Karpas-422 (cell line): Measurements from ENCODE around the gene ZXDC. TPM values are rescaled to one million over a fixed set of nuclear protein-coding genes. Genes with fewer than 3 reads are reported as not detected.

Source experiments
- DNase-seq: peaks from one replicate; pipeline ENCODE4 v3.0.0-alpha.2; 2015
- H2AFZ ChIP-seq: fragments of 200-600 bp; sonication (generic); 2 replicates; pipeline ENCODE4 v1.6.1; 2014; ENCODE audit warnings: antibody characterized with exemption, low read length, mixed read lengths
- H3K27ac ChIP-seq: fragments of 200-600 bp; sonication (generic); 2 replicates; pipeline ENCODE4 v1.5.1; 2014; ENCODE audit warnings: mild to moderate bottlenecking, low read length, moderate library complexity
- H3K27me3 ChIP-seq: fragments of 200-600 bp; sonication (generic); 2 replicates; pipeline ENCODE4 v1.6.1; 2014; ENCODE audit warnings: low read length, mixed read lengths
- H3K36me3 ChIP-seq: fragments of 200-600 bp; sonication (generic); 2 replicates; pipeline ENCODE4 v1.6.1; 2014; ENCODE audit warnings: low read length, mixed read lengths; ENCODE audit not compliant: insufficient read depth
- H3K4me1 ChIP-seq: fragments of 200-600 bp; sonication (generic); 2 replicates; pipeline ENCODE4 v1.6.1; 2014; ENCODE audit warnings: mild to moderate bottlenecking, low read length, mixed read lengths
- H3K4me2 ChIP-seq: fragments of 200-600 bp; sonication (generic); 2 replicates; pipeline ENCODE4 v1.6.1; 2014; ENCODE audit warnings: low read length, low read depth, mild to moderate bottlenecking; ENCODE audit not compliant: poor library complexity, severe bottlenecking
- H3K4me3 ChIP-seq: fragments of 200-600 bp; sonication (generic); 2 replicates; pipeline ENCODE4 v1.5.1; 2014; ENCODE audit warnings: mild to moderate bottlenecking, antibody characterized with exemption, low read length, mixed read lengths
- H3K79me2 ChIP-seq: fragments of 200-600 bp; sonication (generic); 2 replicates; pipeline ENCODE4 v1.6.1; 2014; ENCODE audit warnings: mild to moderate bottlenecking, low read length, mixed read lengths
- H3K9ac ChIP-seq: fragments of 200-600 bp; sonication (generic); 2 replicates; pipeline ENCODE4 v1.6.0; 2014; ENCODE audit warnings: low read length
- H3K9me2 ChIP-seq: fragments of 200-600 bp; sonication (generic), shearing (Covaris generic); replicated peaks from 2 replicates; pipeline ENCODE4 v1.6.0; 2014; ENCODE audit warnings: mild to moderate bottlenecking, low read length, moderate library complexity; ENCODE audit not compliant: insufficient read depth
- H3K9me3 ChIP-seq: fragments of 300-700, 200-600 bp; sonication (generic); 2 replicates; pipeline ENCODE4 v1.6.1; 2014; ENCODE audit warnings: low read length, mixed read lengths
- H4K20me1 ChIP-seq: fragments of 200-600 bp; sonication (generic); 2 replicates; pipeline ENCODE4 v1.6.1; 2014; ENCODE audit warnings: mild to moderate bottlenecking, antibody characterized with exemption, low read length, low read depth; ENCODE audit not compliant: insufficient read depth
- total RNA-seq: library from RNA; depleted of rRNA; stranded (reverse); fragments of >200 nt; shearing (Covaris generic); gene quantifications from 2 replicates; pipeline ENCODE4 v1.2.3, GENCODE V29; 2014; ENCODE audit warnings: low replicate concordance

The ZXDC gene
- total RNA-seq, 1 experiment from 2014 or later, result 18.9 TPM

GRCh38 chr3:126488886-126489569 is 13.3 kb upstream of the ZXDC start:
- no peak overlapping the region for H3K4me3 ChIP-seq
- H4K20me1 ChIP-seq, result no peaks in the 10 kb centered on the region
- H3K79me2 ChIP-seq, result no peaks in the 10 kb centered on the region
- no peaks in the 10 kb centered on the region for H3K27me3 ChIP-seq
- no peaks in the 10 kb centered on the region for H3K36me3 ChIP-seq
- DNase-seq, result no peak
- no peak overlapping the region for H3K27ac ChIP-seq
- H3K9me3 ChIP-seq, result no peaks in the 10 kb centered on the region
- no peaks in the 10 kb centered on the region for H3K4me1 ChIP-seq
- H3K4me2 ChIP-seq, result no peak overlapping the region
- H3K9ac ChIP-seq, result no peak overlapping the region
- no peaks in the 10 kb centered on the region for H3K9me2 ChIP-seq
- no peak overlapping the region for H2AFZ ChIP-seq

GRCh38 chr3:126488185-126488584 is 12.5 kb upstream of the ZXDC start:
- Histone ChIP-seq H3K79me2 (no peaks in the 10 kb centered on the region), H3K9ac (no peak overlapping the region), H3K9me3 (no peaks in the 10 kb centered on the region), H2AFZ (no peak overlapping the region), H3K27me3 (no peaks in the 10 kb centered on the region), H4K20me1 (no peaks in the 10 kb centered on the region), H3K36me3 (no peaks in the 10 kb centered on the region), H3K4me3 (no peak overlapping the region), H3K4me2 (no peak overlapping the region), H3K4me1 (no peaks in the 10 kb centered on the region), H3K9me2 (no peaks in the 10 kb centered on the region), H3K27ac (no peak overlapping the region)
- no peak for DNase-seq

GRCh38 chr3:126487151-126487771 is 11.6 kb upstream of the ZXDC start:
- H2AFZ ChIP-seq, result no peak overlapping the region

GRCh38 chr3:126486360-126486847 is 10.7 kb upstream of the ZXDC start:
- Histone ChIP-seq H3K36me3 (no peaks in the 10 kb centered on the region), H3K4me2 (no peak overlapping the region), H3K9me2 (no peaks in the 10 kb centered on the region), H3K4me1 (no peaks in the 10 kb centered on the region), H3K27me3 (no peaks in the 10 kb centered on the region), H3K9me3 (no peaks in the 10 kb centered on the region), H3K27ac (no peak overlapping the region), H3K4me3 (no peak overlapping the region), H3K9ac (no peak overlapping the region), H2AFZ (no peak overlapping the region), H4K20me1 (no peaks in the 10 kb centered on the region), H3K79me2 (no peaks in the 10 kb centered on the region)
- DNase-seq, result no peak

More at GRCh38 chr3:126487151-126487771, 11.6 kb upstream of the ZXDC start:
- no peaks in the 10 kb centered on the region for H3K27me3 ChIP-seq
- H3K27ac ChIP-seq, result no peak overlapping the region
- no peaks in the 10 kb centered on the region for H3K9me2 ChIP-seq
- H3K79me2 ChIP-seq, result no peaks in the 10 kb centered on the region
- no peaks in the 10 kb centered on the region for H3K9me3 ChIP-seq
- no peak overlapping the region for H3K4me2 ChIP-seq
- DNase-seq, result no peak
- H3K4me3 ChIP-seq, result no peak overlapping the region
- H4K20me1 ChIP-seq, result no peaks in the 10 kb centered on the region
- no peak overlapping the region for H3K9ac ChIP-seq
- H3K4me1 ChIP-seq, result no peaks in the 10 kb centered on the region
- H3K36me3 ChIP-seq, result no peaks in the 10 kb centered on the region

- no peaks in the 10 kb centered on the region for H4K20me1 ChIP-seq
- no peaks in the 10 kb centered on the region for H3K9me2 ChIP-seq
- H3K9ac ChIP-seq, result no peak overlapping the region
- H3K4me1 ChIP-seq, result no peaks in the 10 kb centered on the region
- H3K4me3 ChIP-seq, result no peak overlapping the region
- H3K27me3 ChIP-seq, result no peaks in the 10 kb centered on the region
- H3K27ac ChIP-seq, result no peak overlapping the region
- no peak overlapping the region for H3K4me2 ChIP-seq
- no peaks in the 10 kb centered on the region for H3K36me3 ChIP-seq
- H3K9me3 ChIP-seq, result no peaks in the 10 kb centered on the region
- DNase-seq, result no peak
- no peak overlapping the region for H2AFZ ChIP-seq
- no peaks in the 10 kb centered on the region for H3K79me2 ChIP-seq
Observed at GRCh38 chr3:126485956-126486355, 10.3 kb upstream of the ZXDC start.

- Histone ChIP-seq H3K4me1 (no peaks in the 10 kb centered on the region), H3K36me3 (no peaks in the 10 kb centered on the region), H3K9me2 (no peaks in the 10 kb centered on the region), H4K20me1 (no peaks in the 10 kb centered on the region), H2AFZ (no peak overlapping the region), H3K27me3 (no peaks in the 10 kb centered on the region), H3K9ac (no peak overlapping the region), H3K79me2 (no peaks in the 10 kb centered on the region), H3K9me3 (no peaks in the 10 kb centered on the region), H3K4me3 (no peak overlapping the region), H3K4me2 (no peak overlapping the region), H3K27ac (no peak overlapping the region)
- no peak for DNase-seq
Observed at GRCh38 chr3:126485176-126485897, 9.6 kb upstream of the ZXDC start.

- Histone ChIP-seq H3K4me2 (no peak overlapping the region), H3K4me1 (no peaks in the 10 kb centered on the region), H3K36me3 (no peaks in the 10 kb centered on the region), H3K27me3 (no peaks in the 10 kb centered on the region), H4K20me1 (no peaks in the 10 kb centered on the region), H3K79me2 (no peaks in the 10 kb centered on the region), H3K9ac (no peak overlapping the region), H3K9me2 (no peaks in the 10 kb centered on the region), H3K27ac (no peak overlapping the region), H2AFZ (no peak overlapping the region), H3K4me3 (no peak overlapping the region), H3K9me3 (no peaks in the 10 kb centered on the region)
- DNase-seq, result no peak
Observed at GRCh38 chr3:126484662-126485061, 9.0 kb upstream of the ZXDC start.

GRCh38 chr3:126484148-126484547 is 8.5 kb upstream of the ZXDC start:
- Histone ChIP-seq H3K9me3 (no peaks in the 10 kb centered on the region), H3K9me2 (no peaks in the 10 kb centered on the region), H4K20me1 (no peaks in the 10 kb centered on the region), H3K36me3 (no peaks in the 10 kb centered on the region), H3K4me1 (no peaks in the 10 kb centered on the region), H3K9ac (no peak overlapping the region), H3K79me2 (no peaks in the 10 kb centered on the region), H3K27me3 (no peaks in the 10 kb centered on the region), H3K4me2 (no peak overlapping the region), H3K4me3 (no peak overlapping the region), H2AFZ (no peak overlapping the region), H3K27ac (no peak overlapping the region)
- DNase-seq, result no peak
